LNCaP clone FGC (cell line): ENCODE measurements around the gene ABCA4.
A peak's percentile ranks its signal among the peaks of the same experiment; 100 is the strongest.
"Not testable (repeated sequence)": the region's sequence is repeated elsewhere in the genome, so short reads cannot be mapped to it uniquely, and the experiment has no call there.

ENCODE experiments used
- DNase-seq: peaks from one replicate; pipeline ENCODE4 v3.0.0-alpha.2; 2011; ENCODE audit warnings: low read depth
- H3K4me3 ChIP-seq: 2 replicates; pipeline ENCODE4 v1.5.1; 2011; ENCODE audit warnings: mild to moderate bottlenecking, low read depth, low read length, control low read depth
- TF ChIP-seq, protein P1 (sequence below): IDR thresholded peaks from 2 replicates; pipeline ENCODE4 v1.5.1; 2012; ENCODE audit warnings: mild to moderate bottlenecking; ENCODE audit not compliant: control insufficient read depth, insufficient read depth; ENCODE audit errors: extremely low read depth

The ABCA4 gene

DNA sequence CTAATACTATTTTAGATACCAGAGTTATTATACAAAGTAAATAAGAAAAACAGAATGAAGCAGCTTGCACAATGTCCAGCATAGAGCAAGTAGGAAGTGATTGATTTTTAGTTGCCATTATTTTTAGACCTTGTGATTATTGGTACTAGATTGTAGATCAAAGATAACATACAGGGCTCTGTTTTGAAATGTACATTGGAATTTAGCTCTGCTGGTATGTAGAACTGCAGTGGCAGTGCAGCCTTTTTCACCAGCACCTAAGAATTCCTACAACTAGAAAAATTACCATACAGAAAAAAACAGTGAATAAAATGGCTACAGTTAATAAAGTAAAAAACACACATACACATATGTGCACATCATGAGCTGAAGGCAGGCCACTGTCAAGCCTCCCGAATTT lies 32.2 kb upstream of the ABCA4 start:
- no peak overlapping the region for H3K4me3 ChIP-seq
- no peak for DNase-seq

DNA sequence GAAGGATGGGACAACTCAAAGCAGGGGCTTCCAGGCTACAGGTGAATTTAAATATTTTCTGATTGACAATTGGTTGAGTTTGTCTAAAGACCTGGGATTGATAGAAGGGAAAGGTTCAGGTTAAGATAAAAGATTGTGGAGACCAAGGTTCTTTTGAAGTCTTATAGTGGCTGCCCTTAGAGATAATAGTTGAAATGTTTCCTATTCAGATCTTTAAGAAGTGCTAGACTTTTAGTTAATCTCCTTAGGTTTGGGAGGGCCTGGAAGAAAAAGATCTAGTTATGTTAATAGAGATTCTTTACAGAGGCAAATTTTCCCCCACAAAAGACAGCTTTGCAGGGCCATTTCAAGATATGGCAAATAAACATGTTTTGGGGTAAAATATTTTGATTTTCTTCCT lies 28.2 kb upstream of the ABCA4 start:
- not testable (repeated sequence) for H3K4me3 ChIP-seq, DNase-seq

More for the DNA sequence above, 32.2 kb upstream of the ABCA4 start:
- TF ChIP-seq, protein P1, sequence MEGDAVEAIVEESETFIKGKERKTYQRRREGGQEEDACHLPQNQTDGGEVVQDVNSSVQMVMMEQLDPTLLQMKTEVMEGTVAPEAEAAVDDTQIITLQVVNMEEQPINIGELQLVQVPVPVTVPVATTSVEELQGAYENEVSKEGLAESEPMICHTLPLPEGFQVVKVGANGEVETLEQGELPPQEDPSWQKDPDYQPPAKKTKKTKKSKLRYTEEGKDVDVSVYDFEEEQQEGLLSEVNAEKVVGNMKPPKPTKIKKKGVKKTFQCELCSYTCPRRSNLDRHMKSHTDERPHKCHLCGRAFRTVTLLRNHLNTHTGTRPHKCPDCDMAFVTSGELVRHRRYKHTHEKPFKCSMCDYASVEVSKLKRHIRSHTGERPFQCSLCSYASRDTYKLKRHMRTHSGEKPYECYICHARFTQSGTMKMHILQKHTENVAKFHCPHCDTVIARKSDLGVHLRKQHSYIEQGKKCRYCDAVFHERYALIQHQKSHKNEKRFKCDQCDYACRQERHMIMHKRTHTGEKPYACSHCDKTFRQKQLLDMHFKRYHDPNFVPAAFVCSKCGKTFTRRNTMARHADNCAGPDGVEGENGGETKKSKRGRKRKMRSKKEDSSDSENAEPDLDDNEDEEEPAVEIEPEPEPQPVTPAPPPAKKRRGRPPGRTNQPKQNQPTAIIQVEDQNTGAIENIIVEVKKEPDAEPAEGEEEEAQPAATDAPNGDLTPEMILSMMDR, result no peak

DNA sequence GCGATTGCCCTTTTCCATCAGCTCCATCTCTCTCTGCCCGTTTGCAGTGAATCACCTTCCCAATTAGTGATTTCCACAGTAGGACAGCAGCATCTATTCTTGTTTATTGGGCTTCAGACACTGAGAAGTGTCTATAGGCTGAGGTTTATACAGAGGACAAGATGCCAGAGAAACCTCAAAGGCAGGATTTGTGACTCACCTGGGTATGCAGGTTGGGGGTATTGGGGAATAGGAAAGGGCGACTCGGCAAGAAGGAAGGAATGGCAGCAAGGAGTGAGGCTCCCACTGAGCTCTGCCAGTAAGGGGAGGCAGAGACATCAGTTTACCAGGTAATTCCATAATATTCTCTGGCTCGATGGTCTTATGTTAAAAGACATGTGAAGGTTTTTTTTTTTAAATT lies 25.3 kb upstream of the ABCA4 start:
- DNase-seq, result no peak
- H3K4me3 ChIP-seq, result no peak overlapping the region
- TF ChIP-seq, protein P1, result no peak

DNA sequence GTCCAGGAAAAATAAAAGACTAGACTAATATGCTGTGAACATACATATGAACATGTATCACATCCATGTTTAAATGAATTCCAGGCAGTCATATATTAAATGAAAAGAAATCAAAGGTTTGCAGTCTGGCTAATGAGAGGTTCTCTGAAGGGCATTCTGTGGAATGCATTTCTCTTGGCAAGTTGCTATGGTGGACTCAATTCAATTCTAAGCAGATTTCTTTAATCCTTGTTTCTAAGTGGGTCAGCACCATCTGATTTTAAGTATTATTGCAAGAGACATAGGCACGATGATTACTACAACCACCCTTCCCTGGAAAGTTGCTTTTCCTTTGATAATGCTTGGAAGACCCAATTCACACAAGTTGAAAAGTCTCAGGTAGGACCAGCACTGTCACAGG lies 23.9 kb upstream of the ABCA4 start:
- no peak for DNase-seq
- no peak overlapping the region for H3K4me3 ChIP-seq
- TF ChIP-seq, protein P1, result no peak

DNA sequence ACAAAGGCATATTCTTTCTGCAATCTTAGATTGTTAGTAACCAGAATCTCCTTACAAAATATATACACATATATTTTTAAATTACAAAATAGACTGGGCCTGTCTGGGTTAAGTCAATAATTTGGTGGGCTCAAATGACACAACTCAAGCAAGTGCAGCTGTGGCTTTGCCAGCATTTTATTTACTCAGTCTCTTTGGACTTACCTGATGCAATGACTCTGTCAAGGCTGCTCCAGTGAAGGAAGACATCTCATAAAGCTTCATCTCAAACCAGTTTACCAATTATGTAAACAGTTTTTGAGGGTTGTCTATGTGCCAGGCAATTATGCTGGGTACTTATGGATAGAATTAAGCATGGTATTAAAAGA lies 22.8 kb upstream of the ABCA4 start:
- DNase-seq, result peak; percentile 35
- no peak overlapping the region for H3K4me3 ChIP-seq
- TF ChIP-seq, protein P1, result no peak

DNA sequence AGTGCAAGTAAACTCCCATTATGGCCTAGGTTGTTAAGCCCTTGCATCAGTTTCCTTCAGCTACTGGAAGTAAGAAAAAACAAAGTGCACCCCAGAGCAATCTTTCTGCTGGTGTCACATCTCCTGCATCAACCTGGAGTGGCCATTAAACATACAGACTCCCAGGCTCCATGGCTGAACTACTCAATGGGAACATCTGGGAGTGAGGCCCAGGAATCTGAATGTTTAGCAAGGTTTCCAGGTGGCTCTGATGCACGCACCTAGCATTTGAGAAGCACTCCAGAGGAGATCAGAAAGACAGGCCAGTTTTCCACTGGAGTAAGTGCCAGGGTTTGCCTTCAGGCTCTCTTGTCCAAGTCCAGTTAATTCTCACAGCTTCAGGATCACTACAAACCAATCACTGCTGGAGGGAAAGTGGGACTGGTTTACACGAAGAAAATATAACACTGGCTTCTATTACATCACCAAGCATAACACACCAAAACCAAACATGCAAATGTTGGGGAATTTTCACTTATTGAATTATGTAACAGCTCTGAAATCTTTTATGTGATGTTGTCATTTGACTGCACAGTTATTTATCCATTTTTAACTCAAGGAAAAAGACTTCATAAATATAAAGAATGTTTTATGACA lies 22.3 kb upstream of the ABCA4 start:
- TF ChIP-seq, protein P1, result no peak
- no peak overlapping the region for H3K4me3 ChIP-seq
- no peak for DNase-seq

DNA sequence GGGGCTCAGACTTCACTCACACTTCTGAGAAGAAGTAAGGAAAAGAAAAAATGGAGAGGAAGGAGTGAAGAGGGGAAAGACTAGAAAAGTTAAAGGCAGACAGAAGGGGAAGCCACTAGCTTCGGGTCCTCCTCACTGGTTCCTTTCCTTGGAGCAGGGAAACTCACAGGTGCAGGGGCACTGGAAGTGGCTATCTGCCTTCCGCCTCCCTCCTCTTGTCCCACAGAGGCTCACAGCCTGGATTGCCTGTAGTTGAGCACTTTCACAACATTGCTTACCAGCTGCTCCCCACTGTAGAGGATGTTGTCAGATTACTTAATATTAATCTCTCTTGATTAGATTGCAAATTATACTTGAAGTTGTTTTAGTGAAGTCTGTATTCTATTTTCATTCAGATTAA lies 21.6 kb upstream of the ABCA4 start:
- H3K4me3 ChIP-seq, result no peak overlapping the region
- TF ChIP-seq, protein P1, result no peak
- no peak for DNase-seq
